HG02759 (cell line): ENCODE data around the gene MRM2.
"Not testable (repeated sequence)": the region's sequence is repeated elsewhere in the genome, so short reads cannot be mapped to it uniquely, and the experiment has no call there.

ENCODE experiments used
- ATAC-seq: cut with Tn5 transposase; IDR thresholded peaks from one replicate; pipeline ENCODE4 v1.9.1; 2021; ENCODE audit warnings: mild to moderate bottlenecking, moderate library complexity; ENCODE audit not compliant: unreplicated experiment

Gene MRM2

GRCh38 chr7:2269089-2269990 is 27.3 kb upstream of the MRM2 start:
- not testable (repeated sequence) for ATAC-seq

- no peak for ATAC-seq
Measured at GRCh38 chr7:2266911-2267310, 24.9 kb upstream of the MRM2 start.

- ATAC-seq: no peak
Measured at GRCh38 chr7:2264158-2264557, 22.2 kb upstream of the MRM2 start.

- ATAC-seq: no peak
Measured at GRCh38 chr7:2263176-2263575, 21.2 kb upstream of the MRM2 start.

- no peak for ATAC-seq
Measured at GRCh38 chr7:2261611-2262010, 19.6 kb upstream of the MRM2 start.

GRCh38 chr7:2260820-2261219 is 18.8 kb upstream of the MRM2 start:
- ATAC-seq: no peak

- no peak for ATAC-seq
Measured at GRCh38 chr7:2259480-2259879, 17.5 kb upstream of the MRM2 start.

- peak; percentile 62 for ATAC-seq
Measured at GRCh38 chr7:2258661-2259365, 16.8 kb upstream of the MRM2 start.

GRCh38 chr7:2257651-2258050 is 15.6 kb upstream of the MRM2 start:
- no peak for ATAC-seq

- ATAC-seq: no peak
Measured at GRCh38 chr7:2257046-2257551, 15.1 kb upstream of the MRM2 start.

- no peak for ATAC-seq
Measured at GRCh38 chr7:2256306-2257045, 14.5 kb upstream of the MRM2 start.

- no peak for ATAC-seq
Measured at GRCh38 chr7:2255145-2256139, 13.4 kb upstream of the MRM2 start.

GRCh38 chr7:2254429-2255144 is 12.6 kb upstream of the MRM2 start:
- no peak for ATAC-seq

- no peak for ATAC-seq
Measured at GRCh38 chr7:2253525-2254244, 11.7 kb upstream of the MRM2 start.

- ATAC-seq: no peak
Measured at GRCh38 chr7:2253021-2253420, 11.0 kb upstream of the MRM2 start.

- ATAC-seq: no peak
Measured at GRCh38 chr7:2251841-2252771, 10.1 kb upstream of the MRM2 start.

- no peak for ATAC-seq
Measured at GRCh38 chr7:2251381-2251780, 9.4 kb upstream of the MRM2 start.
